ENCODE results near the gene MCF2L. TPM values are rescaled to one million over a fixed set of nuclear protein-coding genes. Genes with fewer than 3 reads are reported as not detected.
"Not testable (repeated sequence)": the region's sequence is repeated elsewhere in the genome, so short reads cannot be mapped to it uniquely, and the experiment has no call there.

Gene MCF2L
- total RNA-seq, 2 experiments from 2014 or later: 7.9 to 8.7 TPM

- ChIA-PET POLR2A (no interaction called here), CTCF (no interaction called here)
Observed at GRCh38 chr13:113102727-113103126, 133.7 kb downstream of the MCF2L start.

- ChIA-PET CTCF (no interaction called here), POLR2A (no interaction called here)
Observed at GRCh38 chr13:113103646-113104045, 134.6 kb downstream of the MCF2L start.

- ChIA-PET POLR2A (no interaction called here), CTCF (no interaction called here)
Observed at GRCh38 chr13:113105032-113105920, 136.3 kb downstream of the MCF2L start, which contains the start of gene F7. Gene F7, plus strand, starts transcription at chr13:113105791. Its CDS starts 51 bp downstream, at chr13:113105842.

GRCh38 chr13:113105921-113106452 lies 137.0 kb downstream of the MCF2L start:
- ChIA-PET CTCF (no interaction called here), POLR2A (no interaction called here)

GRCh38 chr13:113106711-113107351 lies 137.8 kb downstream of the MCF2L start:
- ChIA-PET POLR2A (no interaction called here), CTCF (no interaction called here)

- CTCF ChIA-PET, POLR2A ChIA-PET: not testable (repeated sequence)
Observed at GRCh38 chr13:113108521-113108920, 139.5 kb downstream of the MCF2L start.

- ChIA-PET POLR2A (no interaction called here), CTCF (no interaction called here)
Observed at GRCh38 chr13:113109151-113110047, 140.4 kb downstream of the MCF2L start.

GRCh38 chr13:113110048-113110851 lies 141.2 kb downstream of the MCF2L start:
- POLR2A ChIA-PET: no interaction called here
- CTCF ChIA-PET: no interaction called here

GRCh38 chr13:113110852-113111315 lies 141.9 kb downstream of the MCF2L start:
- CTCF ChIA-PET: no interaction called here
- POLR2A ChIA-PET: no interaction called here

GRCh38 chr13:113111821-113112220 lies 142.8 kb downstream of the MCF2L start:
- CTCF ChIA-PET, POLR2A ChIA-PET: not testable (repeated sequence)

- POLR2A ChIA-PET, CTCF ChIA-PET: not testable (repeated sequence)
Observed at GRCh38 chr13:113112475-113112874, 143.5 kb downstream of the MCF2L start.

GRCh38 chr13:113112893-113113845 lies 144.2 kb downstream of the MCF2L start:
- ChIA-PET CTCF (interaction anchor here (0.6 kb wide), 1 partner anchor 221 kb away, joined by 3 read pairs; no protein-coding TSS in a partner anchor), POLR2A (no interaction called here)

GRCh38 chr13:113113846-113114271 lies 144.8 kb downstream of the MCF2L start:
- CTCF ChIA-PET: no interaction called here
- POLR2A ChIA-PET: no interaction called here

GRCh38 chr13:113114511-113115362 lies 145.7 kb downstream of the MCF2L start:
- ChIA-PET CTCF (no interaction called here), POLR2A (no interaction called here)

- CTCF ChIA-PET: no interaction called here
Observed at GRCh38 chr13:113115363-113116205, 146.6 kb downstream of the MCF2L start.

GRCh38 chr13:113116206-113116800 lies 147.3 kb downstream of the MCF2L start:
- CTCF ChIA-PET: no interaction called here
- POLR2A ChIA-PET: no interaction called here

More at GRCh38 chr13:113115363-113116205, 146.6 kb downstream of the MCF2L start:
- POLR2A ChIA-PET: no interaction called here
